ENCODE measurements around the gene SPOUT1.
"Not testable (repeated sequence)": the region's sequence is repeated elsewhere in the genome, so short reads cannot be mapped to it uniquely, and the experiment has no call there.

The SPOUT1 gene

DNA sequence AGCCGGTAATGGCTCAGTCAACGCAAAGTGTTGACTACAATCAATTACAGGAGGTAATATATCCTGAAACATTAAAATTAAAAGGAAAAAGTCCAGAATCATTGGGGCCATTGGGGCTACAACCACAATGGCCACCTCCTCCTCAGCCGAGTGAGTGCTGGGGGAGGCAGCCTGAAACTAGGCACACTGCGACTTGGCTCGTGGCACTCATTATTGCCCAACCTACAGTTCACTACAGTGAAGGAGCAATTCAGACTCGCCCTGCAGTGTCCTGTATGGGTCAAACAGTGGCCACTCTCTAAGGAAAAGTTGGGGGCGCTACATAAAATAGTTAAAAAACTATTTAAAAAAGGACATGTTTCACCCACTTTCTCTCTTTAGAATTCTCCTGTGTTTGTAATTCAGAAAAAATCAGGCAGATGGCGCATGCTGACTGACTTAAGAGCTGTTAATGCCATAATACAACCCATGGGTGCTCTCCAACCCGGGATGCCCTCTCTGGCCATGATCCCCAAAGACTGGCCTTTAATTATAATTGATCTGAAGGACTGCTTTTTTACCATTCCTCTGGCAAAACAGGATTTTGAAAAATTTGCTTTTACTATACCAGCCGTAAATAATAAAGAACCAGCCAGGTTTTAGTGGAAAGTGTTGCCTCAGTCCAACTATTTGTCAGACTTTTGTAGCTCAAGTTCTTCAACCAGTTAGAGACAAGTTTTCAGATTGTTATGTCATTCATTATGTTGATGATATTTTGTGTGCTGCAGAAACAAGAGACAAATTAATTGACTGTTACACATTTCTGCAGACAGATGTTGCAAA is 22.4 kb upstream of the SPOUT1 start:
- not testable (repeated sequence) for H3K4me3 ChIP-seq (ENCODE audit: low read depth, low read length); H3K27ac ChIP-seq (ENCODE audit: low read depth, low read length); H3K36me3 ChIP-seq (ENCODE audit: control insufficient read depth, insufficient read depth, low read length); H3K9ac ChIP-seq (ENCODE audit: low read length); H3K27me3 ChIP-seq (ENCODE audit: control insufficient read depth, insufficient read depth, low read length); H3K4me1 ChIP-seq (ENCODE audit: control insufficient read depth, insufficient read depth, low read length)
- H3K9me3 ChIP-seq (ENCODE audit: control insufficient read depth, insufficient read depth, low read depth, low read length) = peaks cover 21% of the 10 kb centered on the region; the same call in 1 of the 2 replicates

DNA sequence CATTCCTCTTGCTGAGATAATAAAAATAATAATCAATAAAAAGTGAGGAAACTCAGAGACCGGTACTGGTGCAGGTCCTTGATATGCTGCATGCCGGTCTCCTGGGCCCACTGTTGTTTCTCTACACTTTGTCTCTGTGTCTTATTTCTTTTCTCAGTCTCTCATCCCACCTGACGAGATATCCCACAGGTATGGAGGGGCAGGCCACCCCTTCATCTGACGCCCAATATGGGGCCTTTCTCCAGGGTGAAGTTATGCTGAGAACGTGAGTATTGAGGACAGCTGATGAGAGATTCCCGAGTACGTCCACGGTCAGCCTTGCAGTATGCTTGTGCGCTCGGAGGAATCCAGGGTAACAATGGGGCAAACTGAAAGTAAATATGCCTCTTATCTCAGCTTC is 21.4 kb upstream of the SPOUT1 start:
- H3K27me3 ChIP-seq (ENCODE audit: control insufficient read depth, insufficient read depth, low read length); H3K36me3 ChIP-seq (ENCODE audit: control insufficient read depth, insufficient read depth, low read length); H3K4me1 ChIP-seq (ENCODE audit: control insufficient read depth, insufficient read depth, low read length); H3K27ac ChIP-seq (ENCODE audit: low read depth, low read length); H3K4me3 ChIP-seq (ENCODE audit: low read depth, low read length); H3K9ac ChIP-seq (ENCODE audit: low read length): not testable (repeated sequence)
- peaks cover 21% of the 10 kb centered on the region; the same call in 1 of the 2 replicates for H3K9me3 ChIP-seq (ENCODE audit: control insufficient read depth, insufficient read depth, low read depth, low read length)

- Histone ChIP-seq H3K27ac (ENCODE audit: low read depth, low read length) (no peak overlapping the region), H3K4me1 (ENCODE audit: control insufficient read depth, insufficient read depth, low read length) (peaks cover 7% of the 10 kb centered on the region; the same call in 1 of the 2 replicates), H3K36me3 (ENCODE audit: control insufficient read depth, insufficient read depth, low read length) (peaks cover 7% of the 10 kb centered on the region; the same call in 1 of the 2 replicates), H3K27me3 (ENCODE audit: control insufficient read depth, insufficient read depth, low read length) (no peaks in the 10 kb centered on the region), H3K4me3 (ENCODE audit: low read depth, low read length) (no peak overlapping the region), H3K9ac (ENCODE audit: low read length) (no peak overlapping the region), H3K9me3 (ENCODE audit: control insufficient read depth, insufficient read depth, low read depth, low read length) (peaks cover 21% of the 10 kb centered on the region; the same call in 1 of the 2 replicates)
Observed at GRCh38 chr9:128847803-128848202, 18.2 kb upstream of the SPOUT1 start.

DNA sequence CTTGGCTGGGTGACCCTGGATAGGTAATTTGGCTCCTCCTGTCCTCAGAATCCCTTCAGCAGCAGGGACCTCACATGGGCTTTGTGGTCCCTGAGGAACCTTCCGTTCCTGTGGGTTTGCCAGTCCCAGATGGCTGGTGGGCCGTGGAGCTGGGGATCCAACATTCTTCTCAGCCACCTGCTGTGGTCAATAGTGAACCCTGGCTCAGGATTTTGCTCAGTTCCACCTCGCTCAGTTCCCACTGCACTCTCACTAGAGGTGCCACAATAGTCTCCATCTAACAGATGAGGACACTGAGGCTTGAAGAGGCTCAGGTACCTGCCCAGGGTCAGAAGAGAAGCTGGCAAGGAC is 17.1 kb upstream of the SPOUT1 start:
- Histone ChIP-seq H3K9me3 (ENCODE audit: control insufficient read depth, insufficient read depth, low read depth, low read length) (peaks cover 19% of the 10 kb centered on the region; the same call in 1 of the 2 replicates), H3K4me1 (ENCODE audit: control insufficient read depth, insufficient read depth, low read length) (peaks cover 7% of the 10 kb centered on the region; the same call in 1 of the 2 replicates), H3K36me3 (ENCODE audit: control insufficient read depth, insufficient read depth, low read length) (peaks cover 15% of the 10 kb centered on the region), H3K4me3 (ENCODE audit: low read depth, low read length) (no peak overlapping the region), H3K9ac (ENCODE audit: low read length) (no peak overlapping the region), H3K27ac (ENCODE audit: low read depth, low read length) (no peak overlapping the region), H3K27me3 (ENCODE audit: control insufficient read depth, insufficient read depth, low read length) (no peaks in the 10 kb centered on the region)

DNA sequence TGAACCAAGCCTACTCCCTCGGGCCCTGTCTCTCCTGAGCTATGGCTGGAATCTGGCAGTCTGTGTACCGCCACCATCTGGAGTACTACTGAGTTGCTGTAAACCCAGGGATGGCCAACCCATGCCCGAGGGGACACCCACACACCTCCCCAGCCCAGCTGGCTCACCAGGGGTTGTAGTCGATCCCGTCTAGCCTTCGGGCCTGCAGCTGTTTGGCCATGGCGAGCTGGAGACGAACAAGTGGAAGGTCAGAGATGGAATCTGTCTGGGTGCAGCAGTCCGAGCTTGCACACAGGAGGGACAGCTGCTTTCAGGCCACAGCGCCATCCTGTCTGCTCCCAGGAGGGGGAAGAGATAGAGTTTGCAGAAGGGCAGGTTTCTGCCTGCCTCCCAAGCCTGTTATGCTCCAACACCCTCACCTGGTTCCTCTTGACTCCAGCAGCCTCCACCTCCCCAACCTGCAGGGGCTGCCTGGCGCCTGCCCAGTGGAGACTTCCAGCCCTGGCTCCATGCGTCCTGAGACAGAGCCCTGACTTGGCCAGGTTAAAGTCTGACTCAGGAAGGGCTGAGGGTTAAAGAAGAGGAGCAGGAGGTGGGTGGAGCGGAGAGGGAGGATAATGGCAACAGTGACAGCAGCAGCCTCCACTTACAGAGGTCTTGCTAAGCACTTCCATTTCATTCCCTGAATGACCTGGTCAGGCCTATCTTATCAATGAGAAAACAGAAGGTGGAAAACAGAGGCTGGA is 15.8 kb upstream of the SPOUT1 start:
- Histone ChIP-seq H3K27ac (ENCODE audit: low read depth, low read length) (no peak overlapping the region), H3K9me3 (ENCODE audit: control insufficient read depth, insufficient read depth, low read depth, low read length) (peaks cover 14% of the 10 kb centered on the region; the same call in 1 of the 2 replicates), H3K4me3 (ENCODE audit: low read depth, low read length) (no peak overlapping the region), H3K27me3 (ENCODE audit: control insufficient read depth, insufficient read depth, low read length) (no peaks in the 10 kb centered on the region), H3K36me3 (ENCODE audit: control insufficient read depth, insufficient read depth, low read length) (peaks cover 18% of the 10 kb centered on the region), H3K4me1 (ENCODE audit: control insufficient read depth, insufficient read depth, low read length) (peaks cover 7% of the 10 kb centered on the region; the same call in 1 of the 2 replicates), H3K9ac (ENCODE audit: low read length) (no peak overlapping the region)

DNA sequence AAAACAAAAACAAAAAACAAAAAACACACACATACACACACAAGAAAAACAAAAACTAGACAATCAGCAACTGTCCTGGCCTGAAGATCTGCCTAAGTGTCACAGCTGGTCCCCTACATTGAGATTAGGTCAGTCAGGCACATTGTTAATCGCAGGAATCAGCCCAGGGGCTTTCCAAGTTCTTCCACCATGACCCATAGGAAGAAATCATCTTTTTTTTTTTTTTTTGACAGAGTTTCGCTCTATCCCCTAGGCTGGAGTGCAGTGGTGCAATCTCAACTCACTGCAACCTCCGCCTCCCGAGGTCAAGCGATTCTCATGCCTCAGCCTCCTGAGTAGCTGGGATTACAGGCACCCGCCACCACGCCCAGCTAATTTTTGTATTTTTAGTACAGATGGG is 13.6 kb upstream of the SPOUT1 start:
- H3K27ac ChIP-seq (ENCODE audit: low read depth, low read length); H3K4me3 ChIP-seq (ENCODE audit: low read depth, low read length); H3K4me1 ChIP-seq (ENCODE audit: control insufficient read depth, insufficient read depth, low read length); H3K9me3 ChIP-seq (ENCODE audit: control insufficient read depth, insufficient read depth, low read depth, low read length); H3K27me3 ChIP-seq (ENCODE audit: control insufficient read depth, insufficient read depth, low read length); H3K9ac ChIP-seq (ENCODE audit: low read length): not testable (repeated sequence)
- peaks cover 25% of the 10 kb centered on the region for H3K36me3 ChIP-seq (ENCODE audit: control insufficient read depth, insufficient read depth, low read length)

DNA sequence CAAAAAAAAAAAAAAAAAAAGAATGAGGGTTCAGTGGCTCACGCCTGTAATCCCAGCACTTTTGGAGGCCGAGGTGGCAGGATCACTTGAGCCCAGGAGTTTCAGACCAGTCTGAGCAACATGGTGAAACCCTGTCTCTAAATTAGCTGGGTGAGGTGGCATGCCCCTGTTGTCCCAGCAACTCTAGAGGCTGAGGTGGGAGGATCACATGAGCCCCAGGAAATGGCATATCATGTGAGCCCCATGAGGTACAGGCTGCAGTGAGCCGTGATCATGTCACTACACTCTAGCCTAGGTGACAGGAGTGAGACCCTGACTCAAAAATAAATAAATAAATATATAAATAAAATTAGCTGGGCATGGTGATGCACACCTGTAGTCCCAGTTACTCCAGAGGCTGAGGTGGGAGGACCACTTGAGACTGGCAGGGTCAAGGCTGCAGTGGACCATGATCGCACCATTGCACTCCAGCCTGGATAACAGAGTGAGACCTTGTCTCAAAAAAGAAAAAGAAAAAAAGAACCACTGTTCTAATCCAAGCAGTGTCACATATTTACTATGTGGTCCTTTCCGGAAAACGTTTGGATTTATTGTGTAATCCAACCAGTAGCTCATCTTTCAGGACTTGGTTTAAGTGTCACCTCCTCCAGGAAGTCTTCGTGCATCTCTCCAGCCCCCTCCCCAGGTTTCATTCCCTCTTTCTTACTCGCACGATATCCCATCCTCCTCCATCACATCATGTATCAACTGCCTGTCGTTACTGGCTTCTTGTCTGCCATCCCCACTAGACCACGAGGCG is 12.3 kb upstream of the SPOUT1 start:
- H3K4me1 ChIP-seq (ENCODE audit: control insufficient read depth, insufficient read depth, low read length) = peaks cover 7% of the 10 kb centered on the region; the same call in 1 of the 2 replicates
- peaks cover 33% of the 10 kb centered on the region for H3K36me3 ChIP-seq (ENCODE audit: control insufficient read depth, insufficient read depth, low read length)
- H3K9me3 ChIP-seq (ENCODE audit: control insufficient read depth, insufficient read depth, low read depth, low read length) = no peaks in the 10 kb centered on the region
- H3K27me3 ChIP-seq (ENCODE audit: control insufficient read depth, insufficient read depth, low read length) = no peaks in the 10 kb centered on the region
- no peak overlapping the region for H3K27ac ChIP-seq (ENCODE audit: low read depth, low read length)
- H3K4me3 ChIP-seq (ENCODE audit: low read depth, low read length) = no peak overlapping the region
- H3K9ac ChIP-seq (ENCODE audit: low read length) = no peak overlapping the region

DNA sequence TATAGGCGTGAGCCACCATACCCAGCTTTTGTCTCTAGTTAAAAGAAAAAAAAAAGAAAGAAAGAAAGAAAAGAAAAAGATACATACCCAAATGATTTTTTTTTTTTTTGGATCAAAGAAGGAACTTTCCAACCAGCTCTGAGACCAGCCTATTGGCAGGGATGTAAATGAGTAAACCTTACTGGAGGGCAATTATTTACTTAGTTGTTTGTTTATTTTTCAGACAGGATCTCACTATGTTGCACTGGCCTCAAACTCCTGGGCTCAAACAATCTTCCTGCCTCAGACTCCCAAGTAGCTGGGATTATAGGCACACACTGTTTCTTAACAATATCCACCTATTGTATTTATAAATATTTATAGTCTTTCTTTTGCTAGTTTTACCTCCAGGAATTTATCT is 10.9 kb upstream of the SPOUT1 start:
- Histone ChIP-seq H3K9me3 (ENCODE audit: control insufficient read depth, insufficient read depth, low read depth, low read length) (no peaks in the 10 kb centered on the region), H3K27ac (ENCODE audit: low read depth, low read length) (no peak overlapping the region), H3K4me3 (ENCODE audit: low read depth, low read length) (no peak overlapping the region), H3K27me3 (ENCODE audit: control insufficient read depth, insufficient read depth, low read length) (no peaks in the 10 kb centered on the region), H3K4me1 (ENCODE audit: control insufficient read depth, insufficient read depth, low read length) (peaks cover 4% of the 10 kb centered on the region; the same call in 1 of the 2 replicates), H3K9ac (ENCODE audit: low read length) (no peak overlapping the region), H3K36me3 (ENCODE audit: control insufficient read depth, insufficient read depth, low read length) (peaks cover 43% of the 10 kb centered on the region)

DNA sequence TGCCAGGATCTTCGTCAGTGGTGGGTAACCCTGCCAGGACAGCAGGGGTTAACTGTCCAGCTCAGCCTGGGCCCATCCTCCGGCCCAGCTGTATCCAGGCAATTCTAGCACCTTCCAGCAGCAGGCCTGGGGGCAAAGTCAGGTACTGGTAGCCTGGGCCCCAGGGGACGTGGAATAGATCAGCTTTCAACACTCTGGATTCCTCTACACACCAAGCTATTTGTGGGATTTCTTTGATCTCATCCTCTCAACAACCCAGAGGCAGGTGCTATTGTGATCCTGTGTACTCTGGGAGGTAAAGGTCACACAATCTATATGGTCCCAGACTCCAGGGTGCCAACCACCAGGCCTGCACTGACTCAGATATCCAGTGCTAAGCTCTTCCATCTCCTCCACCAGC is 8.7 kb upstream of the SPOUT1 start:
- no peak overlapping the region for H3K4me3 ChIP-seq (ENCODE audit: low read depth, low read length)

DNA sequence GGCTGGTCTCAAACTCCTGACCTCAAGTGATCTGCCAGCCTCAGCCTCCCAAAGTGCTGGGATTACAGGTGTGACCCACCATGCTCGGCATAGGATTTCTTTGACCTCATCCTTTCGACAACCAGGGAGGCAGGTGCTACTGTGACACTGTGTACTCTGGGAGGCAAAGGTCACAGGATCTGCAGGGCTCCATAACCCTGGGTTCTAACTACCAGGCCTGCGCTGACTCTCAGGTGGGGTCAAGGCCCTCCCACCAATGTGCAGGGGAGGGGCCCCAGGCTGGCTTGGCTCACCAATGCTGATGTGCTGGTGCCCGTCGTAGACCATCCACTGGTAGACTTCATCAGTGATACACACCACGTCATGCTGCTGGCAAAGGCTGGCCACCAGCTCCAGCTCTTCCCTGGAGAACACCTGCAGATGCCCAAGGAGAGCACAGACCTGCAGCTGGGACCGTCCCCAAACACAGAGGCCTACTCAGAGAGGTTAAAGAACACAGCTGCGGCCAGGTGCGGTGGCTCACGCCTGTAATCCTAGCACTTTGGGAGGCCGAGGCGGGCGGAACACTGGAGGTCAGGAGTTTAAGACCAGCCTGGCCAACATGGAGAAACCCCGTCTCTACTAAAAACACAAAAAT is 7.0 kb upstream of the SPOUT1 start:
- Histone ChIP-seq H3K27me3 (ENCODE audit: control insufficient read depth, insufficient read depth, low read length) (no peaks in the 10 kb centered on the region), H3K4me3 (ENCODE audit: low read depth, low read length) (no peak overlapping the region), H3K9ac (ENCODE audit: low read length) (no peak overlapping the region), H3K36me3 (ENCODE audit: control insufficient read depth, insufficient read depth, low read length) (peaks cover 59% of the 10 kb centered on the region), H3K27ac (ENCODE audit: low read depth, low read length) (no peak overlapping the region), H3K9me3 (ENCODE audit: control insufficient read depth, insufficient read depth, low read depth, low read length) (no peaks in the 10 kb centered on the region), H3K4me1 (ENCODE audit: control insufficient read depth, insufficient read depth, low read length) (no peaks in the 10 kb centered on the region)

More for the DNA sequence above, 8.7 kb upstream of the SPOUT1 start:
- Histone ChIP-seq H3K27me3 (ENCODE audit: control insufficient read depth, insufficient read depth, low read length) (no peaks in the 10 kb centered on the region), H3K27ac (ENCODE audit: low read depth, low read length) (no peak overlapping the region), H3K9ac (ENCODE audit: low read length) (no peak overlapping the region), H3K36me3 (ENCODE audit: control insufficient read depth, insufficient read depth, low read length) (peaks cover 58% of the 10 kb centered on the region), H3K9me3 (ENCODE audit: control insufficient read depth, insufficient read depth, low read depth, low read length) (no peaks in the 10 kb centered on the region), H3K4me1 (ENCODE audit: control insufficient read depth, insufficient read depth, low read length) (no peaks in the 10 kb centered on the region)

All from HUES6 (cell line).